Measurements from ENCODE around the gene IL20RA.
"Not testable (repeated sequence)": the region's sequence is repeated elsewhere in the genome, so short reads cannot be mapped to it uniquely, and the experiment has no call there.

Gene IL20RA

GRCh38 chr6:136960781-136961180, 84.0 kb downstream of the IL20RA start:
- no peak for TF ChIP-seq CTCF (IDR thresholded peaks at IDR 0.05; ENCODE audit: low read length, missing control alignments)
- DNase-seq (ENCODE audit: low read depth), result no peak
- no peak overlapping the region for H3K4me3 ChIP-seq (replicated peaks; ENCODE audit: low read depth, low read length)

GRCh38 chr6:136959935-136960334, 84.8 kb downstream of the IL20RA start:
- DNase-seq (ENCODE audit: low read depth), result not testable (repeated sequence)

GRCh38 chr6:136959471-136959891, 85.3 kb downstream of the IL20RA start:
- no peak overlapping the region for H3K4me3 ChIP-seq (replicated peaks; ENCODE audit: low read depth, low read length)
- no peak for TF ChIP-seq CTCF (IDR thresholded peaks at IDR 0.05; ENCODE audit: low read length, missing control alignments)
- no peak for DNase-seq (ENCODE audit: low read depth)

More at GRCh38 chr6:136959935-136960334, 84.8 kb downstream of the IL20RA start:
- not testable (repeated sequence) for H3K4me3 ChIP-seq (replicated peaks; ENCODE audit: low read depth, low read length)

- TF ChIP-seq CTCF (IDR thresholded peaks at IDR 0.05; ENCODE audit: low read length, missing control alignments), result no peak
- no peak for DNase-seq (ENCODE audit: low read depth)
Measured at GRCh38 chr6:136958168-136958567, 86.6 kb downstream of the IL20RA start.

GRCh38 chr6:136956590-136957544, 87.9 kb downstream of the IL20RA start:
- no peak for DNase-seq (ENCODE audit: low read depth)
- no peak for TF ChIP-seq CTCF (IDR thresholded peaks at IDR 0.05; ENCODE audit: low read length, missing control alignments)
- H3K4me3 ChIP-seq (replicated peaks; ENCODE audit: low read depth, low read length), result no peak overlapping the region

More at GRCh38 chr6:136958168-136958567, 86.6 kb downstream of the IL20RA start:
- H3K4me3 ChIP-seq (replicated peaks; ENCODE audit: low read depth, low read length), result no peak overlapping the region

GRCh38 chr6:136955123-136955522, 89.6 kb downstream of the IL20RA start:
- DNase-seq (ENCODE audit: low read depth), result no peak
- TF ChIP-seq CTCF (IDR thresholded peaks at IDR 0.05; ENCODE audit: low read length, missing control alignments), result no peak
- no peak overlapping the region for H3K4me3 ChIP-seq (replicated peaks; ENCODE audit: low read depth, low read length)

- DNase-seq (ENCODE audit: low read depth), result no peak
- TF ChIP-seq CTCF (IDR thresholded peaks at IDR 0.05; ENCODE audit: low read length, missing control alignments), result no peak
- H3K4me3 ChIP-seq (replicated peaks; ENCODE audit: low read depth, low read length), result no peak overlapping the region
Measured at GRCh38 chr6:136952714-136953260, 92.0 kb downstream of the IL20RA start.
